Gastrocnemius medialis (tissue), 4 donors: ENCODE data around the gene RREB1.

Experiments used
- POLR2A ChIP-seq, 2 donors: fragments of 450-650 bp; IDR thresholded peaks; one replicate each; pipeline ENCODE4 v1.6.1; 2017; ENCODE audit warnings: antibody characterized with exemption in 2 of 2, mild to moderate bottlenecking in 2 of 2, moderate library complexity in 2 of 2
- TF ChIP-seq, protein P1 (sequence below), 5 experiments: fragments of 450-650 bp in 3 of 5; fragments of 200-600 bp in 2 of 5; sonication (generic) in 2 of 5; IDR thresholded peaks in 4 of 5; conservative IDR thresholded peaks in 1 of 5; 1 replicate in 4 of 5; 2 replicates in 1 of 5; pipeline ENCODE4 v1.5.1; 2016 to 2019; ENCODE audit warnings: antibody characterized with exemption in 5 of 5, mild to moderate bottlenecking in 3 of 5, moderate library complexity in 3 of 5

GRCh38 chr6:7300926-7301325, 193.2 kb downstream of the RREB1 start:
- TF ChIP-seq POLR2A (IDR thresholded peaks at IDR 0.05) = no peak
- TF ChIP-seq, protein P1, sequence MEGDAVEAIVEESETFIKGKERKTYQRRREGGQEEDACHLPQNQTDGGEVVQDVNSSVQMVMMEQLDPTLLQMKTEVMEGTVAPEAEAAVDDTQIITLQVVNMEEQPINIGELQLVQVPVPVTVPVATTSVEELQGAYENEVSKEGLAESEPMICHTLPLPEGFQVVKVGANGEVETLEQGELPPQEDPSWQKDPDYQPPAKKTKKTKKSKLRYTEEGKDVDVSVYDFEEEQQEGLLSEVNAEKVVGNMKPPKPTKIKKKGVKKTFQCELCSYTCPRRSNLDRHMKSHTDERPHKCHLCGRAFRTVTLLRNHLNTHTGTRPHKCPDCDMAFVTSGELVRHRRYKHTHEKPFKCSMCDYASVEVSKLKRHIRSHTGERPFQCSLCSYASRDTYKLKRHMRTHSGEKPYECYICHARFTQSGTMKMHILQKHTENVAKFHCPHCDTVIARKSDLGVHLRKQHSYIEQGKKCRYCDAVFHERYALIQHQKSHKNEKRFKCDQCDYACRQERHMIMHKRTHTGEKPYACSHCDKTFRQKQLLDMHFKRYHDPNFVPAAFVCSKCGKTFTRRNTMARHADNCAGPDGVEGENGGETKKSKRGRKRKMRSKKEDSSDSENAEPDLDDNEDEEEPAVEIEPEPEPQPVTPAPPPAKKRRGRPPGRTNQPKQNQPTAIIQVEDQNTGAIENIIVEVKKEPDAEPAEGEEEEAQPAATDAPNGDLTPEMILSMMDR (IDR thresholded peaks at IDR 0.05 in 4 of 5, conservative IDR thresholded peaks at IDR 0.05 in 1 of 5) = no peak
